ENCODE measurements around the gene MICAL2.

GRCh38 chr11:12177739-12178338 is 67.4 kb downstream of the MICAL2 start:
- TF ChIP-seq POLR2AphosphoS5 (IDR thresholded peaks at IDR 0.05; ENCODE audit: low read depth, low read length) (no peak), REST (IDR thresholded peaks at IDR 0.05; ENCODE audit: insufficient read depth in 1 of 2, low read depth in 2 of 2, low read length in 2 of 2) (no peak), TAF1 (IDR thresholded peaks at IDR 0.05; ENCODE audit: borderline replicate concordance, insufficient read depth, low read length) (no peak)

Data from PFSK-1 (cell line).